Astrocyte of the cerebellum (primary cell): ENCODE measurements around the gene NXNL2.
A peak's percentile ranks its signal among the peaks of the same experiment; 100 is the strongest.

Source experiments
- DNase-seq: peaks from one replicate; pipeline ENCODE4 v3.0.0-alpha.2; 2011; ENCODE audit warnings: low read depth
- H3K4me3 ChIP-seq: 2 replicates; pipeline ENCODE4 v1.5.1; 2011; ENCODE audit warnings: mild to moderate bottlenecking, low read depth, low read length, moderate library complexity
- in situ Hi-C: cut with HindIII; loops from 2 replicates; pipeline ENCODE4 v1.10.0; 2017; ENCODE audit warnings: low sequenced_read_pairs
- TF ChIP-seq, protein P1 (sequence below): IDR thresholded peaks from 2 replicates; pipeline ENCODE4 v1.5.1; 2012; ENCODE audit warnings: low read length, low read depth, moderate library complexity, mild to moderate bottlenecking; ENCODE audit errors: missing control alignments

Gene NXNL2

DNA sequence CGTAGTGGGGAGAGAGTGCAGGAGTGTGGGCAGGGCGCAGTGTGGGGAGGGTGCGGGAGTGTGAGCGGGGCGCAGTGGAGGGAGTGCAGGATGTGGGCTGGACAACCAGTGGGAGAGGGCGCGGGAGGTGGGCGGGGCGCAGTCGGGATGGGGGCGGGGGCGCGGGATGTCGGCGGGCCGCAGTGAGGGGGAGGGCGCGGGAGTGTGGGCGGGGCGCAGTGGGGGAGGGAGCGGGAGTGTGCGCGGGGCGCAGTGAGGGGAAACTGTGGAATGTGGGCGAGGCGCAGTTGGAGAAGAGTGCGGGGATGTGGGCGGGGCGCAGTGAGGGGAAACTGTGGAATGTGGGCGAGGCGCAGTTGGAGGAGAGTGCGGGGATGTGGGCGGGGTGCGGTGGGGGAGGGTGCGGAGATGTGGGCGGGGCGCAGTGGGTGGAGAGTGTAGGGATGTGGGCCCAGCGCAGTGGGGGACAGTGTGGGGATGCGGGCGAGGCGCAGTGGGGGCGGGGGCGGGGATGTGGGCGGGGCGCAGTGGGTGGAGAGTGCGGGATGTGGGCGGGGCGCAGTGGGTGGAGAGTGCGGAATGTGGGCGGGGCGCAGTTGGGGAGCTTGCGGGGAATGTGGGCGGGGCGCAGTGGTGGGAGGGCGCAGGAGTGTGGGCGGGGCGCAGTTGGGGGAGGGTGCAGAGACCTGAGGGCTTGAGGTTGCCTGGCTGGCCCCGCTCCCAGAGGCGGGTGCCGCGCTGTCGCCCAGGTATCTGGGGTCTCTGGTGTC lies at the start of gene NXNL2:
Gene NXNL2 (plus strand): TSS at position 723 of the 770 bp plus-strand sequence. CDS start 257 bp downstream, outside the sequence.
- peak; percentile 44 for DNase-seq
- TF ChIP-seq, protein P1, sequence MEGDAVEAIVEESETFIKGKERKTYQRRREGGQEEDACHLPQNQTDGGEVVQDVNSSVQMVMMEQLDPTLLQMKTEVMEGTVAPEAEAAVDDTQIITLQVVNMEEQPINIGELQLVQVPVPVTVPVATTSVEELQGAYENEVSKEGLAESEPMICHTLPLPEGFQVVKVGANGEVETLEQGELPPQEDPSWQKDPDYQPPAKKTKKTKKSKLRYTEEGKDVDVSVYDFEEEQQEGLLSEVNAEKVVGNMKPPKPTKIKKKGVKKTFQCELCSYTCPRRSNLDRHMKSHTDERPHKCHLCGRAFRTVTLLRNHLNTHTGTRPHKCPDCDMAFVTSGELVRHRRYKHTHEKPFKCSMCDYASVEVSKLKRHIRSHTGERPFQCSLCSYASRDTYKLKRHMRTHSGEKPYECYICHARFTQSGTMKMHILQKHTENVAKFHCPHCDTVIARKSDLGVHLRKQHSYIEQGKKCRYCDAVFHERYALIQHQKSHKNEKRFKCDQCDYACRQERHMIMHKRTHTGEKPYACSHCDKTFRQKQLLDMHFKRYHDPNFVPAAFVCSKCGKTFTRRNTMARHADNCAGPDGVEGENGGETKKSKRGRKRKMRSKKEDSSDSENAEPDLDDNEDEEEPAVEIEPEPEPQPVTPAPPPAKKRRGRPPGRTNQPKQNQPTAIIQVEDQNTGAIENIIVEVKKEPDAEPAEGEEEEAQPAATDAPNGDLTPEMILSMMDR = no peak
- peak within 1 kb of the TSS; percentile 57 for H3K4me3 ChIP-seq
- in situ Hi-C loops = no loop called here

DNA sequence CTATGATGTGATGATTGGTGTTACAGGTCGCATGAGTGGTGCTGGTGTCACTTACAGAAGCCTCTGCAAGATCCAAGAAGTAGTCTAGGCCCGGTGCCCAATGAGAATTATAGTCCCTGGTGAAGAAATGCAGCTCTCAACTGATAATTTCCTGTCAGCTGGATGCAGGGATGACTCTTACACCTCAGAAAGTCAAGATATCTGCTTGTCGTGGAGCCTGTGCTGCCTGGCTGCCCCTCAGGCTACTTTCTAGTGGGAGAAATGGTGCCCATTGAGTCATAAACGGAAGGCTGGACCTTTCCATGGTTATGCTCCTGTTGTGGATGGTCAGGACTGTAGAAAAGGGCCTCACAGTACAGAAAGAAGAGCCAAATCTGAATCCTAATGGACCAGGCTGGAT lies 46.8 kb upstream of the NXNL2 start:
- H3K4me3 ChIP-seq = no peak overlapping the region
- TF ChIP-seq, protein P1 = no peak
- no peak for DNase-seq
- in situ Hi-C loops = no loop called here

DNA sequence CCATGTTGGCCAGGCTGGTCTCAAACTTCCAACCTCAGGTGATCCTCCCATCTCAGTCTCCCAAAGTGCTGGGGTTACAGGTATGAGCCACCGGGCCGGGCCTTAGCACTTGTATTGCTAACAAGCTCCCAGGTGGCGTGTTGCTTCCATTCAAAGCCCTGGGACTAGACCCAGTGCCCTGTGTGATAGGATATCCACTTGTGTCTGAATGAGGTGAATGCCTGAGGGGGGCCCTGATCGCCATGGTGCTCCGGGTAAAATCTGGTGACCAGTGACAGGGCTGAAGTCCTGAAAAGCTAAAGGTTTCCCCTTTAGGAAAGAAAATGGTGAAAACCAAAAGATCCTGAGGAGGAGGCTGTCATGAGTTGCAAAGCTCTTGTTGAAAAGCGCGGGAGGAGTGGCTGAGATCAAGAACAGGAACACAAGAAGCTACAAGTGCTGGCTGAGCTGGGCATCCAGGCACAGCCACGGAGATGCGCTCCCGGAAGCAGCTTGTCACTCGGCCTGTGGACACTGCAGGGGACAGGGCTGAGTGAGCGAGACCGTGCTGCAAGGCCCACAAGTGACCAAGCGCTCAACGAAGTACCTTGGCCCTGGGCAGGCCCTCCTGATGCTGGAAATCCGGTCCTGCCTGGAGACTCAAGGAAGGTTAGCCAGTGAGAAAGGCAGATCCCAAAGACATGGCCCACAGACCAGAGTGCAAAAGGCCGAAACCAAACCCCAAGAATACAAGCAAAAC lies 39.8 kb upstream of the NXNL2 start:
- TF ChIP-seq, protein P1 = no peak
- no peak overlapping the region for H3K4me3 ChIP-seq
- in situ Hi-C loops = no loop called here
- no peak for DNase-seq

DNA sequence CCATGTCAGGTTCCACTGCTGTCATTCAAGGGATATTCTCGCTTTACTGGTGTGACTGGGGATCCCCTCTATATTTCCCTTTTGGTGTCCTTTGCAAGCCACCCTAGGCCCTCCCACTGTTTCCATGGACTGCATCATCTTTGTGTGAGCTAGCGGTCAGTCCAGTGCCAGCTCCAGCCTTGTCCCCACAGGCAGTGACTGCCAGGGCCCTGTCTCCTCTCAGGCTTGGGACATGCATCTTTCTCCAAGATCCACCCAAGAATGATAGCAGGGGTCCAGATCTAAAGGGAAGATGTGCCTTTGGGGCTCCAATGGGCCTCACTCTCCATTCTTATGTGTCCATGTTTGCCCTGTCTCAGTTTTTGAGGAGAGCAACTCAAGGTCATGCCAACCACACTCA lies 37.8 kb upstream of the NXNL2 start:
- no peak overlapping the region for H3K4me3 ChIP-seq
- TF ChIP-seq, protein P1 = no peak
- no peak for DNase-seq
- in situ Hi-C loops = no loop called here

DNA sequence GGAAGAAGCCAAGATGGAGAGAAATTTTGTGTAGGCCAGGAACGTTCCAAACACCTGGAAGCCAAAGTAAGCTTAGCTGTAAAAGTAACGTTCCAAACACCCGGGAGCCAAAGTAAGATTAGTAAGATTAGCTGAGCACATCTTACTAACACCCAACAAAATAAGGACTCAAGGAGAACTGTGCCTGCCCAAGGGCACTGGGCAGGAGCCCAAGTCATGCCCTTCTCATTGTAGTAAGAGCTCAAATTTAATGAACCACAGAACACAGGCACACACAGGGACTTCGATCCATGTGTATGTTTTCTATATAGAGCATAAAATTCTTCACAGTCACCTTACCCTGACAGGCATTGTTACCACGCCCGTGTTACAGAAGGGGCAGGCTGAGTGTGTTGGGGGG lies 36.1 kb upstream of the NXNL2 start:
- in situ Hi-C loops = no loop called here

DNA sequence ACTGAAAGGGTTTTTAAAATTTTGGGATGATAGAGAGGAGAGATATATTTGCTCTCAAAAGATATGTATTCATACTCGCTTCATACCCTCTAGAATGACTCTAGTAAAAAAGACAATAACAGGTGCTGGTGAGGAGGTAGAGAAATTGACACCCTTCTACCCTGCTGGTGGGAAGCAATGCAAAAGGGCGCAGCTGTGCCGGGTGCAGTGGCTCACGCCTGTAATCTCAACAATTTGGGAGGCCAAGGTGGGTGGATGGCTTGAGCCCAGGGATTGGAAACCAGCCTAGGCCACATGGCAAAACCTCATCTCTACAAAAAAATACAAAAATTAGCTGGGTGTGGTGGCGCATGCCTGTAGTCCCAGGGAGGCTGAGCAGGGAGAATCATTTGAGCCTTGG lies 33.9 kb upstream of the NXNL2 start:
- in situ Hi-C loops = no loop called here
- DNase-seq = no peak
- TF ChIP-seq, protein P1 = no peak
- H3K4me3 ChIP-seq = no peak overlapping the region

More for the DNA sequence above, 36.1 kb upstream of the NXNL2 start:
- H3K4me3 ChIP-seq = no peak overlapping the region
- TF ChIP-seq, protein P1 = no peak
- no peak for DNase-seq
